NCI-H2107 treated with DMSO at 0.1 percent for 48 hours (cell line): ENCODE results near the gene TYRP1.
"Not testable (repeated sequence)": the region's sequence is repeated elsewhere in the genome, so short reads cannot be mapped to it uniquely, and the experiment has no call there.

Experiments
- DNase-seq: peaks from one replicate; lab custom pipeline; 2025; ENCODE audit not compliant: unreplicated experiment; lab: John Stamatoyannopoulos, UW

Gene TYRP1

DNA sequence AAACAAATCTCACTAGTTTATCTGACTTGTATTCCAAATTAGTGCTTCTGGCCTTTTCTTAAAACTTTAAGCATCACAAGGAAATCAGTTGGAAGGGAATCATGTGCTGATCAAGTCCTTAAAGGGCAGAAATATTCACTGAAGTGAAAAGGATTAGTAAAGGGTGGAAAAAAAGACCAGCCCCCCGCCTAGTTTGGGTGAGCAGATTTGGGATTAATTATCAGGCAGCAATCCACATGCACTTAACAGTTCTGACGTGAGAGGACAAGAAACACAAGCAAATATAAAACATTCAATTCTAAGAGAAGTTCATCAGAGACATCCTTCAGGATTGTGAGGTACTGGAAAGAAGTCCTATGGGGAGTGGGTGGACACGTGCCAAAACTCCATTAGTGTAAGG, at the start of gene TYRP1:
TSS of gene TYRP1 (plus strand) at position 245 of the 400 bp plus-strand sequence. CDS start 612 bp downstream, outside the sequence.
- no peak for DNase-seq

DNA sequence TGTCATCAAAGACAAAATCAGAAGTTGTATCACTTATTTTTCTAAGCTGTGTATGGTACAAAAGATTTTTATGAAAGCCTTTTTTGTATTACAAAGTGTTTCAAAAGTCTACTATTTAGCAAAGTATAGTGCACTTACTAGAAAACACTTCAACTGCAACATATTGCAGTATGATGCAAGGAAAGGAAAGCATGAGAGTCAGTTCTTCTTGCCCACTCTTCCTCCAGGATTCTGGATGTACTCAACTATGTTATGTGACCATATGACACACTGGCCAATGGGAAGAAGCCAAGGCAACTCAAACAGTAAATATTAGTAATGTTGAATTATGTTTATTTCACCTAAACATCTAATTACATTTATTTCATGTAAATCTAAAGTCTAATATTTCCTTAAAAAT, 49.5 kb upstream of the TYRP1 start:
- no peak for DNase-seq

- no peak for DNase-seq
These were observed 44.3 kb upstream of the TYRP1 start for GRCh38 chr9:12648925-12649324.

- DNase-seq = no peak
These were observed 42.1 kb upstream of the TYRP1 start for GRCh38 chr9:12651125-12651524.

GRCh38 chr9:12652973-12653372, 40.2 kb upstream of the TYRP1 start:
- no peak for DNase-seq

- DNase-seq = no peak
These were observed 36.4 kb upstream of the TYRP1 start for GRCh38 chr9:12656803-12657202.

- no peak for DNase-seq
These were observed 36.0 kb upstream of the TYRP1 start for GRCh38 chr9:12657233-12657632.

DNA sequence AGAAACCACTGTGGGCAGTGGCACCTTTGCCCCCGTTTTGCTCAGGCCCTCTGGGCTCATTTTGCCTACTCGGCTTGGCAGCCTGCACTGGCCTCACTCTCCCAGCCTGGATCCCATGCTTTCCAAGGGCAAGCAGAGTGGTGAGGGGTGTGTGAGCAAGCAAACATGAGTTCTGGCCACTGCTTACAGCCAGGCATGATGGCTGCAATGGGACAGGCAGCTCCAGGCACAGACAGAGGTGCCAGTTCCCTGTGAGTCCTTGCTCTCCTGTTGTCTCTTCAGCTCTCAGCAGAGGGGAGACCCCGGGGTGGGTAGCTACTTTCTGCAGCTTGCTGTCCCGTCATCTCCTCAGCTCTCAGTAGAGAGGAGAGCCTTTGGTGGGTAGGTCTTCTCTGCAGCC, 35.2 kb upstream of the TYRP1 start:
- DNase-seq = no peak

DNA sequence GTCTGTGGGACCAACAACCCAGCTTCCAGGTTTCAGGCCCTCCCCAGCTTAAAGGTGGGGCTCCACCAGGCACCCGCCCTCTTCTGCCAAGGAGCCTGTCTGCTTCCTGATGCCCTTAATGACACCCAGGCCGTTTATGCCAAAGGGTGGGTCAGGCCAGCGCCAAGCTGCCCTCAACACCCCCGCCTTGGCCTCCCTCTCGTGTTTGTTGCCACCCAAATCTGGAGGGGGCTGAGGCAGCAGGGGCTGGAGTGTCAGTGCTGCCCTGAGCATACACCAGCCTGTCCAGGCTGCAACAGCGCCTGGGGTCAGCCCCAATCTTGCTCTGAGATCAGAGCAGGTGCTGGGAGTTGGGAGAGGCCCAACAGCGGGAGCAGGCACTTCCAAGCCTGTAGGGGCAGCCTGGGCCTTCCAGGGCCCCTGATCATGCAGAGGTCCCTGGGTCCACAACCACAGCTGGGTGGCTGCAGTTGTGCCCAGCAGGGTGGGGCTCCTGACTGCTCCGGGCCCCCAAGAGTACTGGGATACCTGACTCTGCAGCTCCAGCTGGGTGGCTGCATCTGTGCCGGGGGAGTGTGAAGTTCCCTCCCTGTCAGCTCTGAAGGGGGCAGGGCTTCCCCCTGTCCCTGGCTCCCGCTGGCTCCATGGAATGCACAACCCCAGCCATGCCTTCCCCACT, 34.5 kb upstream of the TYRP1 start:
- no peak for DNase-seq

DNA sequence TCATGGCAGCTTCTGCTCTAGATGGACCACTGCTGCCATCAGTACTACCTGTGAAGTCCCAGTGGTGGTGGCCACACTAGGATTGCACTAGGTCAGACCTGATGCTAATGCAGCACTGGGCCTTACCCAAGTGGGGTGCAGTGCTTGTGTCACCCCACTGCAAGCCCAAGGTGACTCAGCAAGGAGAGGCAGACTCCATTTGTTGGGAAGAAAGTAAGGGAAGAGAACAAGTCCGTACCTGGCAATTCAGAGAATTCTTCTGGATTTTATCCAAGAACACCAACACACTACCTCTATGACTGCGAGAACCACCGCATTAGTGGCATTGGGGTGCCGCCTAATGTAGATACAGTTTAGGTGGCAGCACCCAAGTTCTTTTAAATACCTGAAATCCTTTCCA, 34.0 kb upstream of the TYRP1 start:
- DNase-seq = no peak

DNA sequence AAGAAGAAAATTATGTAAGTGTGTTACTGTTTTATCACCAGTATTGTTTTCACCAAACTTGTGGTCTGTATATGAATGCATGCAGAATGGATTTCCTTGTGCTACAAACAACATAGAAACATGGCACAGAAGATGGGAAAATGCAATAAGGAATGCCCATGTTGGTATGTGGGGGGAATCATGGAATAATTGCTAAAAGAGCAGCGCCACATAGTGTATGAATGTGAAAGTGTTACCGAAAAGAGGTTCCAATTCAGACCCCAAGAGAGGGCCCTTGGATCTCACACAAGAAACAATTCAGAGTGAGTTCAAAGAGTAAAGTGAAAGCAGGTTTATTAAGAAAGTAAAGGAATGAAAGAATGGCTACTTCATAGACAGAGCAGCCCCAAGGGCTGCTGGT, 26.4 kb upstream of the TYRP1 start:
- DNase-seq = no peak

- no peak for DNase-seq
These were observed 25.3 kb upstream of the TYRP1 start for GRCh38 chr9:12667892-12668291.

DNA sequence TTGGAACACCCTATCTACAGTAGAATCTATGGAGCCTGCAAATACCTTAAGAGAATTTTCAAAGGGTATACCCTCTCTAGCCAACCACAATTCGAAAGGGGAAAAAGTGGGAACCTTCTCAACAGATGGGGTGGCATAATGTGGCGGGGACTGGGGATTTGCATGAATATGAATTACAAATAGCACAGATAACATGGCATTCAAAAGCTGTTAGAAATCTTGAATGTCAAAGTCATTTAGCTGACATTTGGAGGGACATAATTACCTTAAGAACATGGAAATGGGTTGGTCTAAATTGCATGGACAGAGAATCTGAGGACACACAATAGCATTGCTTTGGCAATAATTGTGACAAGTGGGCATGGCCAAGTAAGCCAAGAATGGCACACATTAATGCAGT, 23.2 kb upstream of the TYRP1 start:
- DNase-seq = no peak

GRCh38 chr9:12674961-12675360, 18.2 kb upstream of the TYRP1 start:
- no peak for DNase-seq

- not testable (repeated sequence) for DNase-seq
These were observed 15.6 kb upstream of the TYRP1 start for GRCh38 chr9:12677462-12678126.

DNA sequence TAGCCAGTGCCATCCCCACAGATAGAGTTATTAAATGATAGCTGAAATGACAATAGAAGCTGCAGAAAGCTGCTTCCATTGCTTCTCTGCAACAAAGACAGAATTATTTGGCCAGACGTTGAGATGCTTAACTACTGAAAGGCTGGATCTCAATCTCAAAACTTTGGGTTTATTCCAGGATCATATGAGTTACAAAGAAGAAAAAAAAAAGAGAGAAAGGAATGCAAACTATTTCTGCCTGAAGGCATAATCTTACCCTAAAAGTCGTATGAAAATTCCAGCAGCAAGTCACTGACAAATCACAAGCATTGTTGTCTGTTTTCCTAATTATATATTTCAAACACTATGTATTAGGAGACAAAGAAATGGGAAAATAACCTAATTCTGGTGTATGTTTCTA, 12.8 kb upstream of the TYRP1 start:
- no peak for DNase-seq

GRCh38 chr9:12680757-12681156, 12.4 kb upstream of the TYRP1 start:
- no peak for DNase-seq

DNA sequence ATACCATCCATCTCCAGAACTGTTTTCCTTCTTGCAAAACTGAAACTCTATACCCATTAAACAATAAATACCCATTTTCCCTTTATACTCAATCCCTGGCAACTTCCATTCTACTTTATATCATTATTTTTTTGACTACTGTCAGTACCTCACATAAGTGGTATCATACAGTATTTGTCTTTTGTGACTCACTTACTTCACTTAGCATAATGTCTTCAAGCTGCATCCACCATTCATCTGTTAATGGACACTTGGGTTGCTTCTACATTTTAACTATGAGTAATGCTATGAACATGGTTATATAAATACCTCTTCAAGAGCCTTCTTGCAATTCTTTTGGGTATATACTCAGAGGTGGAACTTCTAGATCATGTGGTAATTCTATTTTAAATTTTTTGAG, 11.6 kb upstream of the TYRP1 start:
- DNase-seq = no peak

DNA sequence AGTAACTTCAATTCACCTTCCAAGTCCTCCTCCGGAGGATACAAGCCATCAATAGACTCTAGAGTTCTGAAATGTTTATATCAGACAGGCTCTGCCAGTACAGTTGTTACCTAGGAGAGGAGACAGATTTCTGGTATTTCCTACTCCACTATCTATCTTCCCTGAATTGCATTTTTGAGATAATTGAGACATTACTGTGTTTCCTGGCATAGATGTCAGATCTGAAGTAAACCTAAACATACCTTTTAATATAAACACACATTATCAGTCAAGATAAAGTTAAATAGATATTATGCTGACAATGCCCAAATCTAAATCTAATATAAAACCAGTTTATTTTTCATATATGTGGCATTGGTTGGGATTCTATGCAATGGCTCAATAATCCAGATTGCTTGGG, 8.2 kb upstream of the TYRP1 start:
- no peak for DNase-seq

- DNase-seq = no peak
These were observed 4.0 kb upstream of the TYRP1 start for GRCh38 chr9:12689233-12689632.

DNA sequence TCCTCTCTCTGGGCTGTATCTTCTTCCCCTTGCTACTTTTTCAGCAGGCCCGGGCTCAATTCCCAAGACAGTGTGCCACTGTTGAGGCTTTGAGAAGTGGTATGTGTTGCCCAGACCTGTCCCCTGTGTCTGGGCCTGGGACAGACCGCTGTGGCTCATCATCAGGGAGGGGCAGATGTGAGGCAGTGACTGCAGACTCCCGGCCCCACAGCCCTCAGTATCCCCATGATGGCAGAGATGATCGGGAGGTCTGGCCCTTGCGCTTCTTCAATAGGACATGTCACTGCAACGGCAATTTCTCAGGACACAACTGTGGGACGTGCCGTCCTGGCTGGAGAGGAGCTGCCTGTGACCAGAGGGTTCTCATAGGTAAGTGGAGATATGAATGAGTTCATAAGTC, 828 bp downstream of the TYRP1 start:
- DNase-seq = no peak

DNA sequence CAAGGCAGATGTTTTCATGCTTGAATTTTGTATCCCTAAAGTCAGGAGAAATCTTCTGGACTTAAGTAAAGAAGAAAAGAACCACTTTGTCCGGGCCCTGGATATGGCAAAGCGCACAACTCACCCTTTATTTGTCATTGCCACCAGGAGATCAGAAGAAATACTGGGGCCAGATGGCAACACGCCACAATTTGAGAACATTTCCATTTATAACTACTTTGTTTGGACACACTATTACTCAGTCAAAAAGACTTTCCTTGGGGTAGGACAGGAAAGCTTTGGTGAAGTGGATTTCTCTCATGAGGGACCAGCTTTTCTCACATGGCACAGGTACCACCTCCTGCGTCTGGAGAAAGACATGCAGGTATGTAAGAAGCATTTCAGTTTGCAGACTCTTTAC, 2.3 kb downstream of the TYRP1 start:
- DNase-seq = no peak
